ENCODE data around the gene LRFN2.

- TF ChIP-seq CTCF (IDR thresholded peaks at IDR 0.05) (no peak), EP300 (IDR thresholded peaks at IDR 0.05) (no peak), POLR2AphosphoS5 (IDR thresholded peaks at IDR 0.05) (no peak)
These were observed 17.8 kb downstream of the LRFN2 start for GRCh38 chr6:40569162-40569910.
